ENCODE data around the gene FLVCR2. TPM values are rescaled to one million over a fixed set of nuclear protein-coding genes. Genes with fewer than 3 reads are reported as not detected.

FLVCR2 gene
- total RNA-seq, 1 experiment from 2014 or later, result 12.4 TPM

DNA sequence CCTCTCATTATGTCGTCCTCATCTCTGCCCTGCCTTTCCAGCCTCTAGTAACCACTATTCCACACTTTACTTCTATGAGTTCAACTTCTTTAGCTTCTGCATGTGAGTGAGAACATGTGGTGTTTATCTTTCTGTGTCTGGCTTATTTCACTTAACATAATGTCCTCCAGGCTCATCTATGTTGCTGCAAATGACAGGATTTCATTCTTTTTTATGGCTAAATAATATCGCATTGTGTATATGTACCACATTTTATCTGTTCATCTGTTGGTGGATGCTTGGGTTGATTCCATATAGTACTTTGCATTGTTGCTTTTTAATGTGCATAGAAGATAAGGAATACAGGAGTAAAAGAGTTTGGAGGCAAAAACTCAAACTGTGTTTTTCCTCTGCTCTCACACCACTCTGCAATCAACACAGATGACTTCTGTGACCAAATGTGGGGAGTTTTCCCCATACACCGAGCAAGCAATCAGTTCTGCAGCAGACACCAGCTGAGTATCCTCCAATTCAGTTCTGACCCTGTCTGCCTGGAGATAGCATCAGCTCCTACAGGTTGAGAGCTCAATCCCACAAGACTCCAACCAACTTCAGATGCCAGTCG is 24.6 kb upstream of the FLVCR2 start:
- Histone ChIP-seq H3K27ac (peak overlapping the region; percentile 70), H3K9me2 (ENCODE audit: insufficient read depth) (no peaks in the 10 kb centered on the region), H3K79me2 (ENCODE audit: low read depth) (no peaks in the 10 kb centered on the region), H2AFZ (no peak overlapping the region), H3K4me3 (peak overlapping the region; percentile 12; the same call in 1 of the 2 replicates), H4K20me1 (ENCODE audit: insufficient read depth) (no peaks in the 10 kb centered on the region), H3K9me3 (ENCODE audit: insufficient read depth, low read depth) (peaks cover 5% of the 10 kb centered on the region; the same call in 1 of the 2 replicates), H3K36me3 (ENCODE audit: low read depth) (no peaks in the 10 kb centered on the region), H3K4me2 (peak overlapping the region; percentile 62), H3K27me3 (ENCODE audit: insufficient read depth, low read depth) (no peaks in the 10 kb centered on the region), H3F3A (ENCODE audit: insufficient read depth, low read depth) (peaks cover 28% of the 10 kb centered on the region), H3K4me1 (replicated peaks; ENCODE audit: insufficient read depth) (peaks cover 45% of the 10 kb centered on the region)
- DNase-seq, result no peak
- TF ChIP-seq CTCF (conservative IDR thresholded peaks at IDR 0.05) (no peak), EZH2 (IDR thresholded peaks at IDR 0.05; ENCODE audit: low read depth) (no peak)
- intact Hi-C loops (cut with micrococcal nuclease; ENCODE audit: unreplicated experiment), result loop anchor here (1.0 to 10.0 kb wide), 6 partner anchors 12 to 979 kb away; no protein-coding TSS in a partner anchor
- ChIA-PET CTCF (interaction anchor here (0.6 to 1.4 kb wide), 4 partner anchors 11 to 428 kb away, joined by 3 to 22 read pairs (median 4); partner anchors contain the start of genes BATF, TGFB3 and TTLL5), POLR2A (ENCODE audit: unreplicated experiment) (interaction anchor here (0.6 to 1.8 kb wide), 11 partner anchors 11 to 672 kb away, joined by 3 to 16 read pairs (median 4); partner anchors contain the start of gene DLST)
- BruUV-seq (replicated peaks), result TSS peak; percentile 76

- Histone ChIP-seq H3K4me2 (peak overlapping the region; percentile 62), H3K9me2 (ENCODE audit: insufficient read depth) (no peaks in the 10 kb centered on the region), H2AFZ (no peak overlapping the region), H3F3A (ENCODE audit: insufficient read depth, low read depth) (peaks cover 34% of the 10 kb centered on the region), H3K4me1 (replicated peaks; ENCODE audit: insufficient read depth) (peaks cover 52% of the 10 kb centered on the region), H3K79me2 (ENCODE audit: low read depth) (no peaks in the 10 kb centered on the region), H3K27me3 (ENCODE audit: insufficient read depth, low read depth) (no peaks in the 10 kb centered on the region), H3K27ac (peak overlapping the region; percentile 70), H4K20me1 (ENCODE audit: insufficient read depth) (no peaks in the 10 kb centered on the region), H3K9me3 (ENCODE audit: insufficient read depth, low read depth) (peaks cover 5% of the 10 kb centered on the region; the same call in 1 of the 2 replicates), H3K4me3 (peak overlapping the region; percentile 12; the same call in 1 of the 2 replicates), H3K36me3 (ENCODE audit: low read depth) (no peaks in the 10 kb centered on the region)
- ChIA-PET POLR2A (ENCODE audit: unreplicated experiment) (interaction anchor here (0.6 to 1.8 kb wide), 13 partner anchors 12 to 673 kb away, joined by 3 to 16 read pairs (median 5); partner anchors contain the start of gene DLST), CTCF (interaction anchor here (0.6 to 1.4 kb wide), 4 partner anchors 12 to 428 kb away, joined by 3 to 22 read pairs (median 4); partner anchors contain the start of genes BATF, TGFB3 and TTLL5)
- TF ChIP-seq CTCF (conservative IDR thresholded peaks at IDR 0.05), result no peak
- no peak for TF ChIP-seq EZH2 (IDR thresholded peaks at IDR 0.05; ENCODE audit: low read depth)
- BruUV-seq (replicated peaks), result no TSS peak
- peak; percentile 81 to 100 for DNase-seq
- intact Hi-C loops (cut with micrococcal nuclease; ENCODE audit: unreplicated experiment), result loop anchor here (1.0 to 10.0 kb wide), 6 partner anchors 12 to 980 kb away; no protein-coding TSS in a partner anchor
Measured at GRCh38 chr14:75554482-75554881, 23.9 kb upstream of the FLVCR2 start.

DNA sequence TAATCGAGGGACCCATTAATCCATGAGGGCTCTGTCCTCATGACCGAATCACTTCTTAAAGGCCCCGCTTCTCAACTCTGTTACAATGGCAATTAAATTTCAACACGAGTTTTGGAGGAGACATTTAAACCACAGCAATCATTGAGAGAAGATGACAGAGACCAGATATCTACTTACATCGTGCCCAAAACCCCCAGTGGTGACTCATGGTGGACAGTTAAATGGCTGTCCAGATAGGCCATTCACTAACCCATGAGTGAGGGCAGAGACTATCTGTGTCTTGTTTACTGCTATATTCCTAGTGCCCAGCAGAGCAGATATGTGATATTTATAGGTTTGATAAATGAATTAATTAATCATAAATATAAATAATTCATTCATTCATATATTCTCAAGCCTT is 20.0 kb upstream of the FLVCR2 start:
- peak overlapping the region; percentile 89 for H3K27ac ChIP-seq
- CTCF ChIA-PET, result no interaction called here
- peaks cover 5% of the 10 kb centered on the region; the same call in 1 of the 2 replicates for H3K9me3 ChIP-seq (ENCODE audit: insufficient read depth, low read depth)
- intact Hi-C loops (cut with micrococcal nuclease; ENCODE audit: unreplicated experiment), result loop anchor here (10.0 kb wide), 1 partner anchor 984 kb away; no protein-coding TSS in a partner anchor
- no peak for DNase-seq
- no peak overlapping the region for H3K4me3 ChIP-seq
- peaks cover 63% of the 10 kb centered on the region for H3F3A ChIP-seq (ENCODE audit: insufficient read depth, low read depth)
- no peak overlapping the region for H2AFZ ChIP-seq
- no peaks in the 10 kb centered on the region for H3K9me2 ChIP-seq (ENCODE audit: insufficient read depth)
- TF ChIP-seq CTCF (conservative IDR thresholded peaks at IDR 0.05) (no peak), EZH2 (IDR thresholded peaks at IDR 0.05; ENCODE audit: low read depth) (no peak)
- H3K4me1 ChIP-seq (replicated peaks; ENCODE audit: insufficient read depth), result peaks cover 74% of the 10 kb centered on the region
- no TSS peak for BruUV-seq (replicated peaks)
- no peak overlapping the region for H3K4me2 ChIP-seq
- H3K27me3 ChIP-seq (ENCODE audit: insufficient read depth, low read depth), result no peaks in the 10 kb centered on the region
- POLR2A ChIA-PET (ENCODE audit: unreplicated experiment), result interaction anchor here (0.6 kb wide), 1 partner anchor 671 kb away, joined by 7 read pairs; no protein-coding TSS in a partner anchor
- H3K79me2 ChIP-seq (ENCODE audit: low read depth), result no peaks in the 10 kb centered on the region
- H4K20me1 ChIP-seq (ENCODE audit: insufficient read depth), result no peaks in the 10 kb centered on the region
- H3K36me3 ChIP-seq (ENCODE audit: low read depth), result no peaks in the 10 kb centered on the region

Data from PC-9 (cell line).